ENCODE results near the gene COX4I1.
"Not testable (repeated sequence)": the region's sequence is repeated elsewhere in the genome, so short reads cannot be mapped to it uniquely, and the experiment has no call there.

COX4I1 gene

GRCh38 chr16:85805442-85806045 lies 6.0 kb downstream of the COX4I1 start:
- no peak for DNase-seq

- no peak for DNase-seq
Observed at GRCh38 chr16:85806539-85806938, 7.0 kb downstream of the COX4I1 start.

GRCh38 chr16:85807340-85807739 lies 7.8 kb downstream of the COX4I1 start:
- DNase-seq, result not testable (repeated sequence)

GRCh38 chr16:85808104-85808503 lies 8.6 kb downstream of the COX4I1 start:
- DNase-seq, result not testable (repeated sequence)

DNA sequence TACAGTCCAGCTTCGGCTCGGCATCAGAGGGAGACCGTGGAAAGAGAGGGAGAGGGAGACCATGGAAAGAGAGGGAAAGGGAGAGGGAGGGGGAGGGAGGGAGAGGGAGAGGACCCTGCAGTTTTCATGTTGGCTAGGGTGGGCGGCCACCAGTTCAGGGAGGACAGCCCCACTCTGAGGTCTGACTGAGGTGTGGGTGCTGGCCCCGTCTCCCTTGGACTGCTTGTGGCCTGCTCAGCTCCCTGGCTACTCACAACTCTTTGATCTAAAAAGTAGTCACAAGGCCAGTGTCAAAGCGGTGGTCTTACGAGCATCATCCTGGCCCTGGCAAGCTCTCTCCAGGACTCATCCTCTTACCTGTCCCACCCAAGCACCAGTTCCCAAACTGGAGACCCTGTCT lies 9.4 kb downstream of the COX4I1 start:
- DNase-seq, result no peak

GRCh38 chr16:85809645-85810044 lies 10.2 kb downstream of the COX4I1 start:
- no peak for DNase-seq

DNA sequence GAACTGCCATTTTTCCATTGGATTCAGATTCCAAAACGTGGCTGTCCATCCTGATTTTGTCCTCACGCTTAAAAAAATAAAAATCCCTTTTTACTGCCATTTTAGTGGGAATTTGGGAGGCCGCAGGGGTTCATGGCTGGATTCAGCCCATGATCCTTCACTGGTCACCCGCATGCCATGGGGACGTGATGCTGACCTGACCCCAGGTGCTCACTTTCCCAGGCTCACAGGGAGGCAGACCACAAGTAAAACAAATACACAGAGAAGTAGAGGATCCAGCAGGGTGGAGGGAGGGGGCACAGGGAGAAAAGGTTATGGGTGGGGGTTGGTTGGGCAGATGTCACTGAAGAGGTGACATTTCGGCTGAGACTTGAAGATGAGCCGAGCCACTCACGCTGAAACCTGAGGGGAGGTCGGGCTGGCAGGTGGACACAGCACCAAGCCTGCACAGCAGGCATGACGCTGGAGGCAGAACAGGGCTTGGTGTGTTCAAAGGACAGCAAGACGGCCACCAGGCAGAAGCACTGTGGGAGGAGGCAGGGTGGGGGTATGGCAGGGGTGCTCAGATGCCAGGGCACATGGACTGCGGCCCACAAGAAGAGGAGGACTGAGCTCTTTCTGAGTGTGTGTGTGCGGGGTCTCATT lies 10.7 kb downstream of the COX4I1 start:
- DNase-seq, result no peak

GRCh38 chr16:85810742-85811115 lies 11.2 kb downstream of the COX4I1 start:
- DNase-seq, result no peak

DNA sequence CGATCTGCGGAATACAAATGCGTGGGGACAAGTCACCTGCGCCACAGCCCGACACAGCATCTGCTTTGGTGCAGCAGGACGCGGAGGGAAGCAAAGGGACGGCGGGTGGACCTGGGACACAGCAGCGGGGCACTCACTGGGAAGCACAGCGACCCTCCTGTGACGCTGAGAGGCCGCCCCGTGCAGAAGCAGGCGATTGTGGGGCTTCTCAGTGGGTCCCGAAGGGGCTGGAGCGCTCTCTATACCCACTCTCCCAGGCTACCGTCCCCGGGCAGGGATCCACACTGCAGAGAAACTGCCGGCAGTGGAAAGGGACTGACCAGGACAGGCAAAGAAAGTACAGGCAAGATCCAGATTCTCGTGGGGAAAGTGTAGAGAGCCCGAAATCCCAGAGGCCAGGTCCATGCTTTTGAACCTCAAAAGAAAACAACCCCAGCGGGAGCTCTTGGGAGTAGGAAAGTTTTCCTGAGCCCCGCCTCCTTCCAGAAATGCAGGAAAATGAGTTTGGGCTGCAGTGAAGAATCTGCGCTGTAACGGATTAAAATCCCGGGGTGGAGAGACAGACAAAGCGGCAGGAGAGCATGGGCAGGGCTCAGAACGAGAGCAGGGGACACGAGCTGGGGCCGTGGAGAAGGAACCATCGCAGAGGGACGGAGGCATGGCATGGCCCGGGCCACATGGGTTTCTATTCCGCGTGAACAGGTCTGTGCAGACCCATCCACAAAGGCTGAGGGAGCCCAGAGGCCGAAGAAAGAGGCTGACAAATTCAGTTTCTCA lies 12.7 kb downstream of the COX4I1 start:
- no peak for DNase-seq

DNA sequence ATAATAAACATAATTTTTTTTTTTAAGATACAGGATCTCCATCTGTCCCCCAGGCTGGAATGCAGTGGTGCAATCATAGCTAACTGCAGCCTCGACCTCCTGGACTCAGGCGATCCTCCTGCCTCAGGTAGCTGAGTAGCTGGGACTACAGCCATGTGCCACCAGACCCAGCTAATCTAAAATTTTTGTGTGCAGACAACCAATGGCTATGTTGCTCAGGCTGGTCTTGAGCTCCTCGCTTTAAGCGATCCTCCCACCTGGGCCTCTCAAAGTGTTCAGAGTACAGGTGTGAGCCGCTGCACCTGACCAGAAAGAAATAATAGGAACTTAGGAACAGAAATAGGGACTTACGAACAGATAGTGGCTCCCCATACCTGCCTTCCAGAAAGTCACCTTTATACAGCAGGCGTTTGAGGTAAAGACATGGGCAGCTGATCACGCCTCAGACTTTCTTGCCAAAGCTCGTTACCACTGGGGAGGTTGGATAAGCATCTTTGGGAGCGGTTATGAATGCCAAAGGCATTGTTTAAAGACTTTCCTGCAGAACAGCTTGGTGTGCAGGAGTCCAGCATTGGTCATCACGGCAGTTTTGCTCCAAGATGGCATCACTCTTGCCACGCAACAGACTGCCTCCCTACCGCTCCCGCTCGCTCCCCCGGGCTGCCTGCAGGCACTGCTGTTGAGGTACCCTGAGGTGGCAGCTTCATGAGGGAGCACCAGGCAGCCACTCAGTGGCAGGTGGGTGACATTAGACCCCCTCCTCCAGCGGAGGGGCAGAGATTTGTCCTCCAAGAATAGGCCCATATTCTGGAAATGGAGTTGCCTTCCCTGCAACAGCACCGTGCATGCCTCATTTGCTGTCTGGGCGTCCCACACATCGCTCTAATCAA lies 13.6 kb downstream of the COX4I1 start:
- no peak for DNase-seq

GRCh38 chr16:85816159-85816558 lies 16.7 kb downstream of the COX4I1 start:
- DNase-seq, result no peak

DNA sequence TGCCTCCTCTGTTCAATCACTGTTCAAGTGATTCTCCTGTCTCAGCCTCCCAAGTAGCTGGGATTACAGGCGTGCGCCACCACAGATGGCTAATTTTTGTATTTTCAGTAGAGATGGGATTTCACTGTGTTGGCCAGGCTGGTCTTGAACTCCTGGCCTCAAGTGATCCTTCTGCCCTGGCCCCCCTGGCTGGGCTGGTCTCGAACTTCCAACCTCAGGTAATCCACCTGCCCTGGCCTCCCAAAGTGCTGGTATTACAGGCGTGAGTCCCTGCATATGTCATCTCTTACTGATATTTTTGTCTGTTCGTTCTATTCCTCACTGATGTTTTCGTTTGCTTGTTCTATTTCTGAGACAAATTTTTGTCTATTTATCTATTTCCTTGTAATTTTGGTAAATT lies 17.7 kb downstream of the COX4I1 start:
- DNase-seq, result not testable (repeated sequence)

DNA sequence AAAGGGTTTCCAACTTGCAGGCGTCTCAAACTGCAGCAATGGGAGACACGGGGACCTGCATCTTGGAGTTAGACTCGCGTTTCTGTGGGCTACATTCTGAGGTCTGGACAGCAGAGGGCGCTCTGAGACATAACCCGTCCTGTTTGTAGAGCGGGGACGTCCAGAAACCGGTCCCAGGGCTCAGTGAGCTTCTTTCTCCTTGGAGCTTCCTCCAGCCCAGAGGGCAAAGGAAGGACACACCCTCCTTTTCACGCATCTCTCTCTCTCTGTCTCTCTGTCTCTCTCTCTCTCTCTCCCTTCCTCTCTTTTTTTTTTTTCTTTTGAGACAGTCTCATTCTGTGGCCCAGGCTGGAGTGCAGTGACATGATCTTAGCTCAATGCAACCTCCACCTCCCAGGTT lies 19.8 kb downstream of the COX4I1 start:
- DNase-seq, result peak; percentile 57

DNA sequence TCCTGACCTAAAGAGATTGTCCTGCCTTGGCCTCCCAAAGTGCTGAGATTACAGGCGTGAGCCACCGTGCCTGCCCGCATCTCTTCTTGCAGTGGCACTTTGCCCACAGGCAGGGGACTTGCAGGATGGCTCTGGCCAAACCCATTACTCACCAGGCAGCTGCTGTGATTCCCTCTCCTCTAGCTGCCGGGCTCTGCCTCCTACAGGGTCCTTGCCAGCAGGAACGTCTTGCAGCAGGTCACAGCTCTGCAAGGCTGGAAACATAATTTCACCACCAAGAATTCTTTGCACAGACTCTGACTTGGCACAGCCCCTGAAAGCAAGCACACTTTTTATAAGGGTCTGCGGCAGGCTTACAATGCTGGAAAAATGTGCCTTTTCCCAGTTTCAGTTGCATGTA lies 20.3 kb downstream of the COX4I1 start:
- no peak for DNase-seq

DNA sequence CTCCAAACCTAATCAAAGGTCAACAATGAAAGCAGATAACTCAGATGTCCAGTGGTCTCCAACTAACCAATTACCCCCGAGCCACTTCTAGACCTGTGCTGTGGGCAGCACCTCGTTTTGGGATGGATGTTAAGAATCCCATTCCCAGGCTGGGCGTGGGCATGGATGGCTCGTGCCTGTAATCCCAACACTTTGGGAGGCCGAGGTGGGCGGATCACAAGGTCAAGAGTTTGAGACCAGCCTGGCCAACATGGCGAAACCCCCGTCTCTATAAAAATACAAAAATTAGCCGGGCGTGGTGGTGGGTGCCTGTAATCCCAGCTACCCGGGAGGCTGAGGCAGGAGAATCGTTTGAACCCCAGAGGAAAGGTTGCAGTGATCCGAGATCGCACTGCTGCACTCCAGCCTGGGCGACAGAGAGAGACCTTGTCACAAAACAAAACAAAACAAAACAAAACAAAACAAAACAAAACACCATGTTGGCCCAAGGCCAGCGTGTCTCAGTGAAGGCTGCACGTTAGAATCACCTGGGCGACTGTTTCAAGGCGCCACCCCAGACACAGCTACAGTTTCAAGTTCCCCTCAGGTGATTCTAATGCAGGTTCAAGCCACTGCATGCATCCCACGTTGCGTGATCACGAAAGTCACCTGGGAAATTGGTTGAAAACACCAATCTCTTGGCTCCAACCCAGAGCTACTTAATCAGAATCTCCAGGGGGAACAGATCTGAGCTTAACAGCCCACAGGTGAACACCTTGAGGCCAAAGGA lies 21.3 kb downstream of the COX4I1 start:
- DNase-seq, result no peak

DNA sequence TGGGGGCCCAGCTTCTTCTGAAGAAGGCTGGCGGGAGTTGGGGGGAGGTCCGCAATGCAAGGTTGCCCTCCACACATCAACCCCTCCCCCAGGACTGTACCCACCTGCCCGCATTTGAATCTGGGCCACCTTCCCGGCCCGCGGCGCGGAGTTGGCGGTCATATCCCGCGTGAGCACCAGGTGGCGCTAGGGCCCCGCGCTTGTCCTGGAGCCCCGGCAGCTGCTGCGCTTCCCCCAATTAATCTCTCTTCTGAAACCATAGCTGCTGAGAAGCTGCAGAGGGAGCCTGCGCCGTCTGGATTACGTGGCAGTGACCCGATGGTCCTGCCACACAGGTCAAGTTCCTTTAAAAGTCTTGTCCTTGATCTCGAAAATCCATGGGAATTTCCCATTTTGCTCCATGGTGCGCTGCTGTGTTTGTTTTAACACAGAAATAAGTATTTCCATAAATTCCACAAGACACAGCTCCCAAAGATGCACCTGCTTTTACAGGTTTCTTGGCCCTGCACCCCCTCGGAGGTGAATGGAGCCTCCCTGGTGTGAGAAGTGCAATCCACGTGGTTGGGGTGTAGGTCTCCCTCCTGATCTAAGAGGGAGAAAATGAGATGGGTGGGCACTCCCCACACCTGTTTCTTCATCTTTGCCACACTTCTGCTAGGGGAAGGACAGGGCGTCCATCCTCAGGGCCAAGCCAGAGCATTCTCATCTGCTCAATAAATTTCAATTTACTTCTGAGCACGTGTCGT lies 22.1 kb downstream of the COX4I1 start:
- peak; percentile 32 for DNase-seq

GRCh38 chr16:85822145-85822544 lies 22.6 kb downstream of the COX4I1 start:
- DNase-seq, result no peak

DNA sequence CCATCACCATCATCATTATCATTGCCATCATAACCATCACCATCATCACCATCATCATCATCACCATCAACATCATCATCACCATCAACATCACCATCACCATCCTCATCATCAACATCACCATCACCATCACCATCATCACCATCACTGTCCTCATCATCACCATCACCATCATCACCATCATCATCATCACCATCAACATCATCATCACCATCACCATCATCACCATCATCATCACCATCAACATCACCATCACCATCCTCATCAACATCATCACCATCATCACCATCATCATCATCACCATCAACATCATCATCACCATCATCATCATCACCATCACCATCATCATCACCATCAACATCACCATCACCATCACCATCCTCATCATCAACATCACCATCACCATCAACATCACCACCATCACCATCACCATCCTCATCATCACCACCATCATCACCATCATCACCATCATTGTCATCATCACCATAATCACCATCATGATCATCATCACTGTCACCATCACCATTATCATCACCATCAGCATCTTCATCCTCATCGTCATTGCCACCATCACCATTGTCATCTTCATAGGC lies 23.9 kb downstream of the COX4I1 start:
- DNase-seq, result no peak

- no peak for DNase-seq
Observed at GRCh38 chr16:85824161-85825135, 25.0 kb downstream of the COX4I1 start.

GRCh38 chr16:85825326-85825725 lies 25.8 kb downstream of the COX4I1 start:
- no peak for DNase-seq

Data from amniotic stem cell (primary cell).